ENCODE measurements around the gene C17orf114.

Gene C17orf114

GRCh38 chr17:4753392-4753791 lies 48.7 kb downstream of the C17orf114 start:
- CTCF ChIA-PET, result interaction anchor here (0.8 kb wide), 1 partner anchor 43 kb away, joined by 3 read pairs; the partner anchor contains the start of gene ARRB2
- H2AK5ac ChIP-seq (ENCODE audit: low read depth, low read length), result no peak overlapping the region
- no peak overlapping the region for H3K18ac ChIP-seq (ENCODE audit: low read depth, low read length)
- H4K91ac ChIP-seq (ENCODE audit: insufficient read depth, low read depth, low read length), result no peak overlapping the region
- DNase-seq (no peak), ATAC-seq (ENCODE audit: low read depth) (no peak)
- no peak overlapping the region for H3K4me3 ChIP-seq (ENCODE audit: insufficient read depth, low read depth, low read length)
- no peaks in the 10 kb centered on the region for H4K20me1 ChIP-seq (ENCODE audit: insufficient read depth, low read length)
- in situ Hi-C loops (cut with MboI; ENCODE audit: low sequenced_read_pairs) (no loop called here), dilution Hi-C loops (cut with HindIII; ENCODE audit: low sequenced_read_pairs, unreplicated experiment) (no loop called here), intact Hi-C loops (cut with micrococcal nuclease) (no loop called here)
- no peak overlapping the region for H2BK120ac ChIP-seq (ENCODE audit: low read depth, low read length)
- no peak overlapping the region for H2AK9ac ChIP-seq (replicated peaks; ENCODE audit: low read depth, low read length, poor library complexity)
- H3K14ac ChIP-seq (replicated peaks; ENCODE audit: low read depth, low read length), result no peak overlapping the region
- POLR2A ChIA-PET (ENCODE audit: unreplicated experiment), result no interaction called here
- no peak overlapping the region for H3K56ac ChIP-seq (ENCODE audit: extremely low read depth, insufficient read depth, low read length)
- no CpG with 5 or more reads among the region's 1 CpG for WGBS, 2 experiments (ENCODE audit: extremely low coverage in 2 of 2, insufficient read length in 1 of 2)
- no peaks in the 10 kb centered on the region for H3K9me1 ChIP-seq (ENCODE audit: insufficient read depth, low read length)
- H3K27me3 ChIP-seq (ENCODE audit: control insufficient read depth, insufficient read depth, low read length), result peaks cover 41% of the 10 kb centered on the region
- no peak overlapping the region for H2AFZ ChIP-seq (replicated peaks; ENCODE audit: low read length, poor library complexity)
- no peaks in the 10 kb centered on the region for H3K36me3 ChIP-seq (ENCODE audit: control insufficient read depth, insufficient read depth, low read length)
- no peak overlapping the region for H3K27ac ChIP-seq (ENCODE audit: insufficient read depth, low read length)
- H2BK20ac ChIP-seq (ENCODE audit: low read depth, low read length), result no peak overlapping the region
- H3K4me1 ChIP-seq (ENCODE audit: control insufficient read depth, insufficient read depth, low read length), result no peaks in the 10 kb centered on the region
- no peaks in the 10 kb centered on the region for H3K9me3 ChIP-seq (ENCODE audit: control insufficient read depth, insufficient read depth, low read length)
- no TSS peak for BruUV-seq (replicated peaks)
- H3K4ac ChIP-seq (ENCODE audit: low read depth, low read length), result no peak overlapping the region
- TF ChIP-seq BHLHE40 (IDR thresholded peaks at IDR 0.05; ENCODE audit: low read depth, low read length), result no peak
- no peak for TF ChIP-seq RCOR1 (IDR thresholded peaks at IDR 0.05; ENCODE audit: insufficient replicate concordance, low read length)
- TF ChIP-seq CHD1 (IDR thresholded peaks at IDR 0.05; ENCODE audit: low read depth, low read length), result no peak
- no peak for TF ChIP-seq SMC3 (IDR thresholded peaks at IDR 0.05; ENCODE audit: low read depth, low read length)
- TF ChIP-seq RFX5 (IDR thresholded peaks at IDR 0.05; ENCODE audit: low read depth, low read length), result no peak
- TF ChIP-seq, protein P1, sequence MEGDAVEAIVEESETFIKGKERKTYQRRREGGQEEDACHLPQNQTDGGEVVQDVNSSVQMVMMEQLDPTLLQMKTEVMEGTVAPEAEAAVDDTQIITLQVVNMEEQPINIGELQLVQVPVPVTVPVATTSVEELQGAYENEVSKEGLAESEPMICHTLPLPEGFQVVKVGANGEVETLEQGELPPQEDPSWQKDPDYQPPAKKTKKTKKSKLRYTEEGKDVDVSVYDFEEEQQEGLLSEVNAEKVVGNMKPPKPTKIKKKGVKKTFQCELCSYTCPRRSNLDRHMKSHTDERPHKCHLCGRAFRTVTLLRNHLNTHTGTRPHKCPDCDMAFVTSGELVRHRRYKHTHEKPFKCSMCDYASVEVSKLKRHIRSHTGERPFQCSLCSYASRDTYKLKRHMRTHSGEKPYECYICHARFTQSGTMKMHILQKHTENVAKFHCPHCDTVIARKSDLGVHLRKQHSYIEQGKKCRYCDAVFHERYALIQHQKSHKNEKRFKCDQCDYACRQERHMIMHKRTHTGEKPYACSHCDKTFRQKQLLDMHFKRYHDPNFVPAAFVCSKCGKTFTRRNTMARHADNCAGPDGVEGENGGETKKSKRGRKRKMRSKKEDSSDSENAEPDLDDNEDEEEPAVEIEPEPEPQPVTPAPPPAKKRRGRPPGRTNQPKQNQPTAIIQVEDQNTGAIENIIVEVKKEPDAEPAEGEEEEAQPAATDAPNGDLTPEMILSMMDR (conservative IDR thresholded peaks at IDR 0.05; ENCODE audit: low read depth, low read length), result no peak
- TF ChIP-seq, protein P2, sequence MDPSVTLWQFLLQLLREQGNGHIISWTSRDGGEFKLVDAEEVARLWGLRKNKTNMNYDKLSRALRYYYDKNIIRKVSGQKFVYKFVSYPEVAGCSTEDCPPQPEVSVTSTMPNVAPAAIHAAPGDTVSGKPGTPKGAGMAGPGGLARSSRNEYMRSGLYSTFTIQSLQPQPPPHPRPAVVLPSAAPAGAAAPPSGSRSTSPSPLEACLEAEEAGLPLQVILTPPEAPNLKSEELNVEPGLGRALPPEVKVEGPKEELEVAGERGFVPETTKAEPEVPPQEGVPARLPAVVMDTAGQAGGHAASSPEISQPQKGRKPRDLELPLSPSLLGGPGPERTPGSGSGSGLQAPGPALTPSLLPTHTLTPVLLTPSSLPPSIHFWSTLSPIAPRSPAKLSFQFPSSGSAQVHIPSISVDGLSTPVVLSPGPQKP (IDR thresholded peaks at IDR 0.05; ENCODE audit: borderline replicate concordance, low read depth, low read length), result no peak
- TF ChIP-seq RAD21 (IDR thresholded peaks at IDR 0.05; ENCODE audit: low read length), result no peak
- TF ChIP-seq FOS (IDR thresholded peaks at IDR 0.05; ENCODE audit: low read depth, low read length), result no peak
- TF ChIP-seq, protein P3, sequence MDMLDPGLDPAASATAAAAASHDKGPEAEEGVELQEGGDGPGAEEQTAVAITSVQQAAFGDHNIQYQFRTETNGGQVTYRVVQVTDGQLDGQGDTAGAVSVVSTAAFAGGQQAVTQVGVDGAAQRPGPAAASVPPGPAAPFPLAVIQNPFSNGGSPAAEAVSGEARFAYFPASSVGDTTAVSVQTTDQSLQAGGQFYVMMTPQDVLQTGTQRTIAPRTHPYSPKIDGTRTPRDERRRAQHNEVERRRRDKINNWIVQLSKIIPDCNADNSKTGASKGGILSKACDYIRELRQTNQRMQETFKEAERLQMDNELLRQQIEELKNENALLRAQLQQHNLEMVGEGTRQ (IDR thresholded peaks at IDR 0.05; ENCODE audit: low read depth, low read length), result no peak
- no peak overlapping the region for H3K4me2 ChIP-seq (ENCODE audit: low read depth, low read length)
- no peak overlapping the region for H2BK5ac ChIP-seq (ENCODE audit: low read depth, low read length, poor library complexity, severe bottlenecking)
- no peak overlapping the region for H3K23ac ChIP-seq (ENCODE audit: low read depth, low read length)
- H4K8ac ChIP-seq (ENCODE audit: low read depth in 2 of 2, low read length in 2 of 2), result no peak overlapping the region
- no peak overlapping the region for H3K9ac ChIP-seq (ENCODE audit: low read depth, low read length)
- H4K5ac ChIP-seq (ENCODE audit: low read depth, low read length), result no peak overlapping the region
- no peak overlapping the region for H2BK15ac ChIP-seq (ENCODE audit: low read depth, low read length)
- H3K79me1 ChIP-seq (ENCODE audit: low read depth in 1 of 2, low read length in 2 of 2), result no peaks in the 10 kb centered on the region
